ENCODE measurements around the gene PROS1.
A peak's percentile ranks its signal among the peaks of the same experiment; 100 is the strongest.

The PROS1 gene

DNA sequence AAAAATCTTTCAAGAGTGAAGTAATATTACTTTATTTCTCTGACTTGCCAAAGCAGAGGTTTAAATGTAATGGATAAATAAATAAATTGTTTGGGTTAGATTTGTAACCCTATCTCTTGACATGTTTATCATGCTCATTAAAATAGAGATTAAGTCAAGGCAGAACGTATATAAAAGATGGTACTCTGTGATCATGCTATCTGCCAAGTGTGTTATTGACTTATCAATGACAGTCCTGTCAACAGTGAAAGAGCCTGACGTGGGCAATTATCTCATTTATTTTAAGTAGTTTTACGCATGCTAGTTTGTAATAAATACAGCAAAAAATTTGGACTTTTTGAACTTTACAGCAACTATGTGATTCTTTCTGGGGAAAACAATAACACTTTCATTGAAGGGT is 43.7 kb downstream of the PROS1 start:
- TF ChIP-seq ZNF544 (tag by site-specific recombination; IDR thresholded peaks at IDR 0.05) (no peak), ZNF292 (tag by site-specific recombination; IDR thresholded peaks at IDR 0.05; ENCODE audit: borderline replicate concordance, low read depth) (no peak), ZNF529 (tag by site-specific recombination; IDR thresholded peaks at IDR 0.05; ENCODE audit: insufficient replicate concordance) (no peak), ZNF530 (tag by site-specific recombination; IDR thresholded peaks at IDR 0.05; ENCODE audit: low read depth) (no peak), ZNF555 (tag by site-specific recombination; conservative IDR thresholded peaks at IDR 0.05) (no peak), KLF16 (tag by site-specific recombination; IDR thresholded peaks at IDR 0.05) (no peak), ZXDB (tag by site-specific recombination; IDR thresholded peaks at IDR 0.05) (no peak), ZNF140 (tag by site-specific recombination; IDR thresholded peaks at IDR 0.05) (no peak), BCL11B (tag by site-specific recombination; IDR thresholded peaks at IDR 0.05; ENCODE audit: low read depth) (no peak), ZFHX2 (tag by site-specific recombination; conservative IDR thresholded peaks at IDR 0.05) (no peak)
- TF ChIP-seq, protein P1, sequence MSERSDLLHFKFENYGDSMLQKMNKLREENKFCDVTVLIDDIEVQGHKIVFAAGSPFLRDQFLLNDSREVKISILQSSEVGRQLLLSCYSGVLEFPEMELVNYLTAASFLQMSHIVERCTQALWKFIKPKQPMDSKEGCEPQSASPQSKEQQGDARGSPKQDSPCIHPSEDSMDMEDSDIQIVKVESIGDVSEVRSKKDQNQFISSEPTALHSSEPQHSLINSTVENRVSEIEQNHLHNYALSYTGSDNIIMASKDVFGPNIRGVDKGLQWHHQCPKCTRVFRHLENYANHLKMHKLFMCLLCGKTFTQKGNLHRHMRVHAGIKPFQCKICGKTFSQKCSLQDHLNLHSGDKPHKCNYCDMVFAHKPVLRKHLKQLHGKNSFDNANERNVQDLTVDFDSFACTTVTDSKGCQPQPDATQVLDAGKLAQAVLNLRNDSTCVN (tag by site-specific recombination; optimal IDR thresholded peaks at IDR 0.05) = no peak
- TF ChIP-seq, protein P2, sequence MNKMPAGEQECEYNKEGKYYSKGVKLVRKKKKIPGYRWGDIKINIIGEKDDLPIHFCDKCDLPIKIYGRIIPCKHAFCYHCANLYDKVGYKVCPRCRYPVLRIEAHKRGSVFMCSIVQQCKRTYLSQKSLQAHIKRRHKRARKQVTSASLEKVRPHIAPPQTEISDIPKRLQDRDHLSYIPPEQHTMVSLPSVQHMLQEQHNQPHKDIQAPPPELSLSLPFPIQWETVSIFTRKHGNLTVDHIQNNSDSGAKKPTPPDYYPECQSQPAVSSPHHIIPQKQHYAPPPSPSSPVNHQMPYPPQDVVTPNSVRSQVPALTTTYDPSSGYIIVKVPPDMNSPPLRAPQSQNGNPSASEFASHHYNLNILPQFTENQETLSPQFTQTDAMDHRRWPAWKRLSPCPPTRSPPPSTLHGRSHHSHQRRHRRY (tag by site-specific recombination; IDR thresholded peaks at IDR 0.05) = no peak
- Histone ChIP-seq H3K4me3 (ENCODE audit: low read depth, low read length) (no peak overlapping the region), H3K4me1 (ENCODE audit: control insufficient read depth, insufficient read depth, low read length) (no peaks in the 10 kb centered on the region), H3K36me3 (ENCODE audit: control insufficient read depth in 2 of 2, insufficient read depth in 1 of 2, low read length in 2 of 2) (no peaks in the 10 kb centered on the region), H3K27ac (ENCODE audit: extremely low read depth, low read depth, low read length) (no peak overlapping the region), H3K9me3 (ENCODE audit: control insufficient read depth, insufficient read depth, low read depth, low read length) (no peaks in the 10 kb centered on the region)
- POLR2A ChIA-PET = no interaction called here
- CTCF ChIA-PET = no interaction called here

DNA sequence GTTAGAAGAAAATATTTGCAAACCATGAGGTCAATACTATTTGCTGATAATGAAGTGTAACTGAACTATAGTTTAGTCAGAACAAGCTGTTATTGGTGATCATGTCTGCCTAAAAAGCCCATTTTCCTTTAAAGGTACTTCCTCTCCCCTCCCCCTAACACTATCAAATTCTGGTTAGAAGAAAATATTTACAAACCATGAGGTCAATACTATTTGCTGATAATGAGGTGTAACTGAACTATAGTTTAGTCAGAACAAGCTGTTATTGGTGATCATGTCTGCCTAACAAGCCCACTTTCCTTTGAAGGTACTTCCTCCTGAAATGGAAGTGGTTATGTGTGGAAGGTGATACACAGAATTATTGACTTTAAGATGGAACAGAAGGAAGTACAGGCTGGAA is 46.9 kb downstream of the PROS1 start:
- Histone ChIP-seq H3K9me3 (ENCODE audit: control insufficient read depth, insufficient read depth, low read depth, low read length) (no peaks in the 10 kb centered on the region), H3K4me3 (ENCODE audit: low read depth, low read length) (no peak overlapping the region), H3K36me3 (ENCODE audit: control insufficient read depth in 2 of 2, insufficient read depth in 1 of 2, low read length in 2 of 2) (no peaks in the 10 kb centered on the region), H3K27ac (ENCODE audit: extremely low read depth, low read depth, low read length) (no peak overlapping the region), H3K4me1 (ENCODE audit: control insufficient read depth, insufficient read depth, low read length) (no peaks in the 10 kb centered on the region)
- TF ChIP-seq ZNF16 (tag by site-specific recombination; IDR thresholded peaks at IDR 0.05; ENCODE audit: low read depth) (no peak), ZNF660 (tag by site-specific recombination; IDR thresholded peaks at IDR 0.05) (no peak), ZNF664 (tag by site-specific recombination; IDR thresholded peaks at IDR 0.05) (no peak)
- POLR2A ChIA-PET = no interaction called here
- CTCF ChIA-PET = no interaction called here

DNA sequence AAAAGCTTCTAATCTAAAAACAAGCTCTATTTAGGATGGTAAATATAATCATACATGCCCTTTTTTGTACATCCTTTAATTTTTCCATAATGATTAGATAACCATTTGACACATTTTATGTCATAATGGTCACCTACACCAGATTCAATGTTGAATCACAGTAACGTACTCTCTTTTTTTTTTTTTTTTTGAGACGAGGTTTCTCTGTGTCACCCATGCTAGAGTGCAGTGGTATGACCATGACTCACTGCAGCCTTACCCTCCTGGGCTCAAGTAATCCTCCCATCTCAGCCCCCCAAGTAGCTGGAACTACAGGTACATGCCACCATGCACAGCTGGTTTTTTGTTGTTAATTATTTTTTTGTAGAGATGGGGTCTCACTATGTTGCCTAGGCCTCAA is 49.2 kb downstream of the PROS1 start:
- ChIA-PET CTCF (interaction anchor here (0.6 kb wide), 1 partner anchor 1527 kb away, joined by 3 read pairs; no protein-coding TSS in a partner anchor), POLR2A (no interaction called here)
- Histone ChIP-seq H3K9me3 (ENCODE audit: control insufficient read depth, insufficient read depth, low read depth, low read length) (no peaks in the 10 kb centered on the region), H3K4me1 (ENCODE audit: control insufficient read depth, insufficient read depth, low read length) (no peaks in the 10 kb centered on the region), H3K36me3 (ENCODE audit: control insufficient read depth in 2 of 2, insufficient read depth in 1 of 2, low read length in 2 of 2) (no peaks in the 10 kb centered on the region), H3K4me3 (ENCODE audit: low read depth, low read length) (no peak overlapping the region), H3K27ac (ENCODE audit: extremely low read depth, low read depth, low read length) (no peak overlapping the region)
- TF ChIP-seq GLIS1 (tag by site-specific recombination; IDR thresholded peaks at IDR 0.05) (peak; percentile 33), PRDM10 (tag by site-specific recombination; IDR thresholded peaks at IDR 0.05) (no peak), TRIM28 (IDR thresholded peaks at IDR 0.05; ENCODE audit: borderline replicate concordance, low read length) (no peak)
